GM12878 (cell line): ENCODE results near the gene MAP4. TPM values are rescaled to one million over a fixed set of nuclear protein-coding genes. Genes with fewer than 3 reads are reported as not detected.
A peak's percentile ranks its signal among the peaks of the same experiment; 100 is the strongest.

Source experiments
- BHLHE40 ChIP-seq, 2 experiments: fragments of 450-650 bp in 1 of 2; IDR thresholded peaks; 2 replicates each; pipeline ENCODE4 v1.6.1; 2011 to 2017; ENCODE audit warnings: low read depth in 2 of 2, borderline replicate concordance in 1 of 2, improper control_type of control experiment in 1 of 2, low read length in 1 of 2, mild to moderate bottlenecking in 1 of 2
- CBX5 ChIP-seq: sonication (generic); IDR thresholded peaks from 2 replicates; pipeline ENCODE4 v1.6.1; 2016; ENCODE audit warnings: low read depth, moderate library complexity, mild to moderate bottlenecking, inconsistent platforms
- CEBPB ChIP-seq, 2 experiments: fragments of 150-350 bp in 1 of 2; IDR thresholded peaks; 2 replicates each; pipeline ENCODE4 v1.6.1; 2012 to 2014; ENCODE audit warnings: low read depth in 2 of 2, low read length in 2 of 2, borderline replicate concordance in 1 of 2, inconsistent platforms in 1 of 2
- EED ChIP-seq: sonication (generic); IDR thresholded peaks from 2 replicates; pipeline ENCODE4 v1.6.1; 2016; ENCODE audit warnings: antibody characterized with exemption, low read depth
- FOS ChIP-seq: IDR thresholded peaks from 3 replicates; pipeline ENCODE4 v1.6.1; 2011; ENCODE audit warnings: borderline replicate concordance; ENCODE audit not compliant: insufficient read length; ENCODE audit errors: extremely low read depth
- HSF1 ChIP-seq: fragments of 150-350 bp; IDR thresholded peaks from 2 replicates; pipeline ENCODE4 v1.6.1; 2014; ENCODE audit warnings: mild to moderate bottlenecking, low read depth, low read length
- MXI1 ChIP-seq: fragments of 150-350 bp; IDR thresholded peaks from 2 replicates; pipeline ENCODE4 v1.6.1; 2011; ENCODE audit warnings: low read depth, mild to moderate bottlenecking, inconsistent platforms, low read length, improper control_type of control experiment
- NBN ChIP-seq: fragments of 450-650 bp; IDR thresholded peaks from 2 replicates; pipeline ENCODE4 v1.6.1; 2016
- NFXL1 ChIP-seq: fragments of 450-650 bp; IDR thresholded peaks from 2 replicates; pipeline ENCODE4 v1.6.1; 2017; ENCODE audit warnings: antibody characterized with exemption, mild to moderate bottlenecking, borderline replicate concordance
- PAX5 ChIP-seq: IDR thresholded peaks from 2 replicates; pipeline ENCODE4 v1.6.1; 2011; ENCODE audit warnings: low read depth, low read length, borderline replicate concordance
- RAD51 ChIP-seq: fragments of 450-650 bp; IDR thresholded peaks from 2 replicates; pipeline ENCODE4 v1.6.1; 2016; ENCODE audit warnings: moderate library complexity, mild to moderate bottlenecking, inconsistent platforms
- RBBP5 ChIP-seq: fragments of 200-600 bp; sonication (generic); conservative IDR thresholded peaks from 2 replicates; pipeline ENCODE4 v1.6.1; 2016
- RELB ChIP-seq: fragments of 450-650 bp; IDR thresholded peaks from 2 replicates; pipeline ENCODE4 v1.6.1; 2017; ENCODE audit warnings: low read depth, mild to moderate bottlenecking, moderate library complexity
- TARDBP ChIP-seq: IDR thresholded peaks from 2 replicates; pipeline ENCODE4 v1.6.1; 2016; ENCODE audit warnings: borderline replicate concordance
- ZBTB40 ChIP-seq: fragments of 450-650 bp; IDR thresholded peaks from 2 replicates; pipeline ENCODE4 v1.6.1; 2016; ENCODE audit warnings: mild to moderate bottlenecking, moderate library complexity, borderline replicate concordance
- ZNF687 ChIP-seq: fragments of 450-650 bp; IDR thresholded peaks from 2 replicates; pipeline ENCODE4 v1.6.1; 2017; ENCODE audit warnings: mild to moderate bottlenecking, moderate library complexity
- polyA plus RNA-seq, 11 experiments: library from polyadenylated mRNA; depleted of rRNA in 4 of 11; unstranded in 6 of 11; stranded (reverse) in 5 of 11; fragments of >200 nt; fragmentation: Nextera tagmentation in 4 of 11; fragmentation: Illumina TruSeq in 1 of 11; extraction: Ambion mirVana in 4 of 11; extraction: Trizol in 1 of 11; gene quantifications; 1 replicate in 1 of 11; 2 replicates in 10 of 11; pipeline versions ENCODE4 v1.2.1 to v1.2.3, GENCODE V29; 2011 to 2016; ENCODE audit warnings: inconsistent platforms in 2 of 11, missing spikeins in 2 of 11, low read depth in 1 of 11
- total RNA-seq, 4 experiments: library from RNA; depleted of rRNA in 3 of 4; stranded (reverse); fragments of >200 nt in 3 of 4; fragmentation: Illumina TruSeq in 1 of 4; extraction: Trizol in 1 of 4; gene quantifications; 2 replicates each; pipeline versions ENCODE4 v1.2.1 to v1.2.3, GENCODE V29; 2013 to 2021

Gene MAP4
- total and polyA plus RNA-seq, 10 of the 15 experiments (the other 5 are each of a cell fraction or from before 2014, with no cell fraction given), result 22.2 to 145 (median 47.2) TPM

GRCh38 chr3:48034000-48034516 lies 17.8 kb upstream of the MAP4 start (continued):
- TF ChIP-seq ZNF687 (no peak), TARDBP (no peak), PAX5 (no peak), BHLHE40 (IDR thresholded peaks at IDR 0.05; ENCODE audit: borderline replicate concordance in 1 of 2, low read depth in 2 of 2, low read length in 1 of 2) (peak in 1 of 2 experiments; percentile 47; a peak in 1 of 4 replicates), NBN (peak; percentile 63), RELB (peak; percentile 74; the same call in 1 of the 2 replicates), ZBTB40 (no peak), CBX5 (no peak), HSF1 (no peak), MXI1 (no peak), EED (no peak; the same call in 1 of the 2 replicates), RAD51 (peak; percentile 47; the same call in 1 of the 2 replicates), FOS (no peak), NFXL1 (no peak), CEBPB (IDR thresholded peaks at IDR 0.05; ENCODE audit: borderline replicate concordance in 1 of 2, low read depth in 2 of 2, low read length in 2 of 2) (no peak), RBBP5 (no peak)
